GM12878 (cell line): ENCODE measurements around the gene DCAF11. TPM values are rescaled to one million over a fixed set of nuclear protein-coding genes. Genes with fewer than 3 reads are reported as not detected.

ENCODE experiments used
- BMI1 ChIP-seq: fragments of 450-650 bp; IDR thresholded peaks from 2 replicates; pipeline ENCODE4 v1.6.1; 2016; ENCODE audit warnings: mild to moderate bottlenecking, moderate library complexity, borderline replicate concordance
- CBX5 ChIP-seq: sonication (generic); IDR thresholded peaks from 2 replicates; pipeline ENCODE4 v1.6.1; 2016; ENCODE audit warnings: low read depth, moderate library complexity, mild to moderate bottlenecking, inconsistent platforms
- CUX1 ChIP-seq: IDR thresholded peaks from 2 replicates; pipeline ENCODE4 v1.6.1; 2012; ENCODE audit warnings: improper control_type of control experiment, low read depth, low read length; ENCODE audit not compliant: insufficient replicate concordance
- ETV6 ChIP-seq, 2 experiments: fragments of 450-650 bp in 1 of 2; IDR thresholded peaks in 1 of 2; conservative IDR thresholded peaks in 1 of 2; 2 replicates each; pipeline ENCODE4 v1.6.1; 2014; ENCODE audit warnings: antibody characterized with exemption in 1 of 2, borderline replicate concordance in 1 of 2, low read depth in 1 of 2, mild to moderate bottlenecking in 1 of 2, moderate library complexity in 1 of 2
- EZH2 ChIP-seq: IDR thresholded peaks from 2 replicates; pipeline ENCODE4 v1.6.1; 2012; ENCODE audit warnings: low read depth, mild to moderate bottlenecking, control low read depth, inconsistent platforms, low read length, borderline replicate concordance; ENCODE audit not compliant: control insufficient read depth
- MTA3 ChIP-seq: IDR thresholded peaks from 2 replicates; pipeline ENCODE4 v1.6.1; 2012; ENCODE audit warnings: low read length, inconsistent platforms, borderline replicate concordance
- MYB ChIP-seq: fragments of 150-350 bp; IDR thresholded peaks from 2 replicates; pipeline ENCODE4 v1.6.1; 2014; ENCODE audit warnings: mild to moderate bottlenecking, low read depth, low read length, borderline replicate concordance
- NR2C2 ChIP-seq: IDR thresholded peaks from 2 replicates; pipeline ENCODE4 v1.6.1; 2011; ENCODE audit warnings: borderline replicate concordance, low read depth; ENCODE audit not compliant: control insufficient read depth, insufficient read length
- RBBP5 ChIP-seq: fragments of 200-600 bp; sonication (generic); conservative IDR thresholded peaks from 2 replicates; pipeline ENCODE4 v1.6.1; 2016
- SIN3A ChIP-seq: IDR thresholded peaks from 2 replicates; pipeline ENCODE4 v1.6.1; 2012; ENCODE audit warnings: low read depth, low read length, improper control_type of control experiment
- SREBF2 ChIP-seq: IDR thresholded peaks from 2 replicates; pipeline ENCODE4 v1.6.1; 2012; ENCODE audit warnings: mild to moderate bottlenecking, low read length
- STAT3 ChIP-seq: IDR thresholded peaks from 2 replicates; pipeline ENCODE4 v1.6.1; 2011; ENCODE audit warnings: low read depth, low read length, improper control_type of control experiment
- TBL1XR1 ChIP-seq: IDR thresholded peaks from 2 replicates; pipeline ENCODE4 v1.6.1; 2012; ENCODE audit warnings: low read depth, low read length, improper control_type of control experiment
- TCF3 ChIP-seq: IDR thresholded peaks from 2 replicates; pipeline ENCODE4 v1.6.1; 2012; ENCODE audit warnings: low read depth, mild to moderate bottlenecking, low read length, borderline replicate concordance; ENCODE audit not compliant: insufficient read depth
- USF1 ChIP-seq: IDR thresholded peaks from 2 replicates; pipeline ENCODE4 v1.6.1; 2011; ENCODE audit warnings: borderline replicate concordance, low read depth, mild to moderate bottlenecking, moderate library complexity, mixed read lengths, low read length; ENCODE audit not compliant: insufficient read depth; ENCODE audit errors: extremely low read length
- ZBTB40 ChIP-seq: fragments of 450-650 bp; IDR thresholded peaks from 2 replicates; pipeline ENCODE4 v1.6.1; 2016; ENCODE audit warnings: mild to moderate bottlenecking, moderate library complexity, borderline replicate concordance
- ZNF217 ChIP-seq: fragments of 450-650 bp; IDR thresholded peaks from 2 replicates; pipeline ENCODE4 v1.6.1; 2017; ENCODE audit warnings: antibody characterized with exemption, mild to moderate bottlenecking
- ZSCAN29 ChIP-seq: fragments of 450-650 bp; IDR thresholded peaks from 2 replicates; pipeline ENCODE4 v1.6.1; 2017; ENCODE audit warnings: mild to moderate bottlenecking, moderate library complexity
- polyA plus RNA-seq, 11 experiments: library from polyadenylated mRNA; depleted of rRNA in 4 of 11; unstranded in 6 of 11; stranded (reverse) in 5 of 11; fragments of >200 nt; fragmentation: Nextera tagmentation in 4 of 11; fragmentation: Illumina TruSeq in 1 of 11; extraction: Ambion mirVana in 4 of 11; extraction: Trizol in 1 of 11; gene quantifications; 1 replicate in 1 of 11; 2 replicates in 10 of 11; pipeline versions ENCODE4 v1.2.1 to v1.2.3, GENCODE V29; 2011 to 2016; ENCODE audit warnings: inconsistent platforms in 2 of 11, missing spikeins in 2 of 11, low read depth in 1 of 11
- total RNA-seq, 4 experiments: library from RNA; depleted of rRNA in 3 of 4; stranded (reverse); fragments of >200 nt in 3 of 4; fragmentation: Illumina TruSeq in 1 of 4; extraction: Trizol in 1 of 4; gene quantifications; 2 replicates each; pipeline versions ENCODE4 v1.2.1 to v1.2.3, GENCODE V29; 2013 to 2021

Gene DCAF11
- total and polyA plus RNA-seq, 10 of the 15 experiments (the other 5 are each of a cell fraction or from before 2014, with no cell fraction given), result 13.4 to 91.2 (median 68.7) TPM

- TF ChIP-seq CBX5 (no peak), TBL1XR1 (no peak), TCF3 (no peak), SIN3A (0 out of 2 replicates have a peak, but pooled peaks have one; percentile 50), ZNF217 (0 out of 2 replicates have a peak, but pooled peaks have one; percentile 28), MTA3 (no peak; the same call in 1 of the 2 replicates), ZBTB40 (no peak), USF1 (no peak), BMI1 (peak; percentile 32; the same call in 1 of the 2 replicates), EZH2 (no peak), STAT3 (no peak), RBBP5 (no peak), NR2C2 (no peak), SREBF2 (no peak), MYB (no peak), ZSCAN29 (no peak), CUX1 (no peak), ETV6 (conservative IDR thresholded peaks at IDR 0.05 in 1 of 2, IDR thresholded peaks at IDR 0.05 in 1 of 2; ENCODE audit: borderline replicate concordance in 1 of 2, low read depth in 1 of 2) (no peak)
Observed at GRCh38 chr14:24171422-24172260, 57.1 kb downstream of the DCAF11 start, which contains the start of gene REC8 (continued).
